Upper lobe of right lung (tissue), 1 donor: Measurements from ENCODE around the gene NDUFB5. TPM values are rescaled to one million over a fixed set of nuclear protein-coding genes. Genes with fewer than 3 reads are reported as not detected.

ENCODE experiments used
- ATAC-seq: fragments of 200-7000 bp; cut with Tn5 transposase; one replicate; pipeline ENCODE4 v1.9.1; 2020; ENCODE audit warnings: mild to moderate bottlenecking, moderate library complexity
- DNase-seq: peaks from one replicate; pipeline ENCODE4 v3.0.0-alpha.2; 2020
- H3K27ac ChIP-seq: fragments of 200-600 bp; one replicate; pipeline ENCODE4 v1.8.0; 2022
- H3K27me3 ChIP-seq: fragments of 200-600 bp; one replicate; pipeline ENCODE4 v1.8.0; 2022; ENCODE audit warnings: mild to moderate bottlenecking
- H3K36me3 ChIP-seq: fragments of 200-600 bp; one replicate; pipeline ENCODE4 v1.8.0; 2022
- H3K4me1 ChIP-seq: fragments of 200-600 bp; one replicate; pipeline ENCODE4 v1.8.0; 2022
- H3K4me3 ChIP-seq: fragments of 200-600 bp; one replicate; pipeline ENCODE4 v1.8.0; 2022; ENCODE audit warnings: mild to moderate bottlenecking
- H3K9me3 ChIP-seq: fragments of 200-600 bp; one replicate; pipeline ENCODE4 v1.8.0; 2022
- CTCF ChIP-seq: fragments of 200-600 bp; IDR thresholded peaks from one replicate; pipeline ENCODE4 v1.8.0; 2022; ENCODE audit warnings: antibody characterized with exemption
- intact Hi-C: fragments of 100-400 bp; cut with DNase I; formaldehyde crosslinking; loops from one replicate; pipeline ENCODE4 v1.11.0; 2022
- total RNA-seq: library from RNA; stranded (reverse); fragmentation: NEBNext Ultra II Directional; extraction: Animal tissue kit (Norgen Biotek cat#: 25700); gene quantifications from one replicate; pipeline ENCODE4 v1.2.1, GENCODE V29; 2021
- donor health status: DM: no; HTN: yes; CAD: no; lungs with severe emphysema.

NDUFB5 gene
- total RNA-seq, 1 donor from 2014 or later, result 92.0 TPM

GRCh38 chr3:179663093-179663492, 58.5 kb downstream of the NDUFB5 start:
- Histone ChIP-seq H3K27ac (no peak overlapping the region), H3K4me1 (peaks cover 16% of the 10 kb centered on the region), H3K9me3 (no peaks in the 10 kb centered on the region), H3K36me3 (no peaks in the 10 kb centered on the region), H3K27me3 (no peaks in the 10 kb centered on the region), H3K4me3 (no peak overlapping the region)
- DNase-seq (no peak), ATAC-seq (no peak)
- no peak for TF ChIP-seq CTCF
- intact Hi-C loops, result no loop called here

GRCh38 chr3:179666030-179666429, 61.4 kb downstream of the NDUFB5 start:
- Histone ChIP-seq H3K27ac (peak overlapping the region; percentile 18), H3K4me1 (peaks cover 16% of the 10 kb centered on the region), H3K9me3 (no peaks in the 10 kb centered on the region), H3K36me3 (no peaks in the 10 kb centered on the region), H3K27me3 (no peaks in the 10 kb centered on the region), H3K4me3 (no peak overlapping the region)
- TF ChIP-seq CTCF, result no peak
- intact Hi-C loops, result no loop called here
- ATAC-seq (peak; percentile 7), DNase-seq (no peak)

- H3K4me3 ChIP-seq, result no peak overlapping the region
- no peak for TF ChIP-seq CTCF
- H3K9me3 ChIP-seq, result no peaks in the 10 kb centered on the region
- peak; percentile 76 for ATAC-seq
- H3K36me3 ChIP-seq, result no peaks in the 10 kb centered on the region
- DNase-seq, result peak; percentile 87
- peak overlapping the region; percentile 18 for H3K27ac ChIP-seq
- intact Hi-C loops, result no loop called here
- peaks cover 16% of the 10 kb centered on the region for H3K4me1 ChIP-seq
- H3K27me3 ChIP-seq, result no peaks in the 10 kb centered on the region
These were observed 61.9 kb downstream of the NDUFB5 start for GRCh38 chr3:179666436-179667035.

GRCh38 chr3:179668429-179668828, 63.8 kb downstream of the NDUFB5 start:
- DNase-seq (no peak), ATAC-seq (no peak)
- Histone ChIP-seq H3K27me3 (no peaks in the 10 kb centered on the region), H3K36me3 (no peaks in the 10 kb centered on the region), H3K27ac (no peak overlapping the region), H3K4me3 (no peak overlapping the region), H3K9me3 (no peaks in the 10 kb centered on the region), H3K4me1 (peaks cover 31% of the 10 kb centered on the region)
- intact Hi-C loops, result no loop called here
- TF ChIP-seq CTCF, result no peak

GRCh38 chr3:179670311-179670710, 65.7 kb downstream of the NDUFB5 start:
- H3K4me1 ChIP-seq, result peaks cover 31% of the 10 kb centered on the region
- H3K9me3 ChIP-seq, result no peaks in the 10 kb centered on the region
- no peak for TF ChIP-seq CTCF
- H3K36me3 ChIP-seq, result no peaks in the 10 kb centered on the region
- DNase-seq, result no peak
- ATAC-seq, result no peak
- no peak overlapping the region for H3K4me3 ChIP-seq
- H3K27me3 ChIP-seq, result no peaks in the 10 kb centered on the region
- H3K27ac ChIP-seq, result no peak overlapping the region
- intact Hi-C loops, result no loop called here

GRCh38 chr3:179671309-179671708, 66.7 kb downstream of the NDUFB5 start:
- Histone ChIP-seq H3K4me1 (peaks cover 22% of the 10 kb centered on the region), H3K4me3 (no peak overlapping the region), H3K9me3 (no peaks in the 10 kb centered on the region), H3K27me3 (no peaks in the 10 kb centered on the region), H3K27ac (peak overlapping the region; percentile 51), H3K36me3 (no peaks in the 10 kb centered on the region)
- intact Hi-C loops, result no loop called here
- TF ChIP-seq CTCF, result no peak
- ATAC-seq (no peak), DNase-seq (no peak)
